A172 (cell line): ENCODE data around the gene CCNG1. TPM values are rescaled to one million over a fixed set of nuclear protein-coding genes. Genes with fewer than 3 reads are reported as not detected.

Experiments
- DNase-seq: peaks from one replicate; pipeline ENCODE4 v3.0.0-alpha.2; 2015; ENCODE audit warnings: low spot score
- total RNA-seq: library from RNA; depleted of rRNA; stranded (reverse); fragments of >200 nt; shearing (Covaris generic); gene quantifications from 2 replicates; pipeline ENCODE4 v1.2.3, GENCODE V29; 2014; rRNA removed

Gene CCNG1
- total RNA-seq, 1 experiment from 2014 or later = 201 TPM

GRCh38 chr5:163489745-163490075 lies 52.3 kb downstream of the CCNG1 start:
- no peak for DNase-seq

Other genes with a start within 250 kb of the CCNG1 start
- gene NUDCD2, start 22.5 kb downstream of the CCNG1 start, total RNA-seq = 28.3 and 29.3 TPM in 2 replicates
- gene HMMR, start 23.0 kb downstream of the CCNG1 start, total RNA-seq = 87.2 and 94.1 TPM in 2 replicates
- gene MAT2B, start 68.0 kb downstream of the CCNG1 start, total RNA-seq = 116 and 122 TPM in 2 replicates